GM12891 (cell line): ENCODE measurements around the gene C20orf173.
"Not testable (repeated sequence)": the region's sequence is repeated elsewhere in the genome, so short reads cannot be mapped to it uniquely, and the experiment has no call there.

ENCODE experiments used
- DNase-seq: peaks from one replicate; pipeline ENCODE4 v3.0.0; 2011; ENCODE audit warnings: low spot score; ENCODE audit not compliant: insufficient read length
- FAIRE-seq: peaks from 2 replicates; lab custom pipeline; 2011; peaks lifted over from hg19 to GRCh38; lab: Jason Lieb, UNC
- PAX5 ChIP-seq: IDR thresholded peaks from 2 replicates; pipeline ENCODE4 v1.6.1; 2011; ENCODE audit warnings: low read length, moderate library complexity, mild to moderate bottlenecking; ENCODE audit not compliant: insufficient read depth, severe bottlenecking
- POLR2A ChIP-seq: IDR thresholded peaks from 2 replicates; pipeline ENCODE4 v1.6.1; 2011; ENCODE audit warnings: low read depth, low read length, control low read depth
- POLR2AphosphoS5 ChIP-seq: IDR thresholded peaks from 2 replicates; pipeline ENCODE4 v1.6.1; 2011; ENCODE audit warnings: low read depth, low read length, control low read depth
- POU2F2 ChIP-seq: IDR thresholded peaks from 2 replicates; pipeline ENCODE4 v1.6.1; 2011; ENCODE audit warnings: low read depth, mild to moderate bottlenecking, control low read depth, low read length, moderate library complexity
- SPI1 ChIP-seq: IDR thresholded peaks from 2 replicates; pipeline ENCODE4 v1.6.1; 2011; ENCODE audit warnings: low read depth, low read length, control low read depth
- TAF1 ChIP-seq: IDR thresholded peaks from 2 replicates; pipeline ENCODE4 v1.6.1; 2011; ENCODE audit warnings: low read depth, low read length, control low read depth

C20orf173 gene

GRCh38 chr20:35561671-35562070, 32.2 kb upstream of the C20orf173 start:
- no peak for FAIRE-seq
- TF ChIP-seq POU2F2 (no peak), POLR2A (no peak), POLR2AphosphoS5 (no peak), TAF1 (no peak), PAX5 (no peak), SPI1 (no peak)
- DNase-seq: no peak

GRCh38 chr20:35561268-35561667, 31.8 kb upstream of the C20orf173 start:
- no peak for DNase-seq
- no peak for FAIRE-seq
- no peak for TF ChIP-seq POU2F2
- TF ChIP-seq POLR2A: no peak
- no peak for TF ChIP-seq SPI1

DNA sequence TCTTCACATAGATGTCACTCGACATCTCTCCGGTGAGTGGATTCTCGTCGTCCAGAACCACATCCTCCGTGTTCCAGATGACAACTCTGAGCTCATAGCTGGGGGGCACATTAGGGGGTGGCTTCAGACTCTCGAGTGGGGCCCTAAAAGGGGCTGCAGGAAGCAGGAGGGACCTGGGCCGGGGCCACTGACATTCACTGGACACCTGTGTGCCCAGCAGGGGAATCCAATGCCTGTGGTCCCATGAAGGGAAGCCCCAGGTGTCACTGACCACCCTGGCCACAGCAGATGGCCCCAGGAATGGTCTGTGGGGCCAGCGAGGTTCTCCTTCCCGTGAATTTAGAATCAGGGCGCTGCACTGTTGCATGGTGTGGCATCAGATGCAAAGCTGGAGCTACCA, 31.1 kb upstream of the C20orf173 start:
- DNase-seq: no peak
- TF ChIP-seq POLR2AphosphoS5 (no peak), PAX5 (no peak), POU2F2 (no peak), TAF1 (no peak), SPI1 (no peak), POLR2A (no peak)
- no peak for FAIRE-seq

- TF ChIP-seq POU2F2: no peak
- DNase-seq: no peak
- FAIRE-seq: no peak
Measured at GRCh38 chr20:35560105-35560511, 30.7 kb upstream of the C20orf173 start.

DNA sequence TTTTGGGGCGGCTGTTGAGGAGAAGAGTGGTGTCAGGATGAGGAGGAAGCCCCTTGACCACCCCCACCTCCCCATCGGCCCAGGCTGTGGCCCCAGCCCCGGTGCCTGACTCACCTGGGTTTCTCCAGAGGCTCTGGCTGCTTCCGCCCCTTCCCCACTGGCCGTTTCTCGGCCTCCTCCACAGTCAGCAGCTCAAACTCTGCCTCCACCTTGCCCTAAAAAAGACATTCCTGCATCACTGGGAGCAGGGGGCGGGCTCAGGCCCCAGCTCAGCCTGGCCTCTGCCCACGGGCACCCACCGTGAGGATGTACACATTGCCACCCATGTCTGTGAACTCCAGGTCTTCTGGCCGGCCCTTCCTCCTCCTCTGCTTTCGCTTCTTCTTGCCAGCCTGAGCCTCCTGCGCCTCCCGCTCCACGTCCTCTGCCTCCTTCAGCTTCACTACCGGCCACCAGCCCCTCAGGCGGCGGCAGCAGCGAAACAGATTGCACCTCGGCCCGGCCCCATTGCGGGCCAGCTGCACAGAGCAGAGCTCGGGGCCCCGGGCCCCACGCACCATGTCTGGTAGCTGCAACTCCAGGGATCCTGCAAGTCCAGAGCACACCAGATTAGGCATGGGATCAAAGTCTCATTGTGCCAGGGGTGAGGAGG, 29.7 kb upstream of the C20orf173 start:
- no peak for DNase-seq
- TF ChIP-seq SPI1: no peak
- FAIRE-seq: no peak

- DNase-seq (no peak), FAIRE-seq (no peak)
- no peak for TF ChIP-seq POLR2AphosphoS5
- no peak for TF ChIP-seq POLR2A
- TF ChIP-seq SPI1: no peak
- TF ChIP-seq PAX5: no peak
- no peak for TF ChIP-seq TAF1
- no peak for TF ChIP-seq POU2F2
Measured at GRCh38 chr20:35558451-35558850, 29.0 kb upstream of the C20orf173 start.

GRCh38 chr20:35556871-35557270, 27.4 kb upstream of the C20orf173 start:
- no peak for FAIRE-seq
- no peak for DNase-seq
- no peak for TF ChIP-seq POU2F2
- TF ChIP-seq SPI1: no peak
- TF ChIP-seq POLR2A: no peak
- TF ChIP-seq POLR2AphosphoS5: no peak
- TF ChIP-seq TAF1: no peak
- TF ChIP-seq PAX5: no peak

DNA sequence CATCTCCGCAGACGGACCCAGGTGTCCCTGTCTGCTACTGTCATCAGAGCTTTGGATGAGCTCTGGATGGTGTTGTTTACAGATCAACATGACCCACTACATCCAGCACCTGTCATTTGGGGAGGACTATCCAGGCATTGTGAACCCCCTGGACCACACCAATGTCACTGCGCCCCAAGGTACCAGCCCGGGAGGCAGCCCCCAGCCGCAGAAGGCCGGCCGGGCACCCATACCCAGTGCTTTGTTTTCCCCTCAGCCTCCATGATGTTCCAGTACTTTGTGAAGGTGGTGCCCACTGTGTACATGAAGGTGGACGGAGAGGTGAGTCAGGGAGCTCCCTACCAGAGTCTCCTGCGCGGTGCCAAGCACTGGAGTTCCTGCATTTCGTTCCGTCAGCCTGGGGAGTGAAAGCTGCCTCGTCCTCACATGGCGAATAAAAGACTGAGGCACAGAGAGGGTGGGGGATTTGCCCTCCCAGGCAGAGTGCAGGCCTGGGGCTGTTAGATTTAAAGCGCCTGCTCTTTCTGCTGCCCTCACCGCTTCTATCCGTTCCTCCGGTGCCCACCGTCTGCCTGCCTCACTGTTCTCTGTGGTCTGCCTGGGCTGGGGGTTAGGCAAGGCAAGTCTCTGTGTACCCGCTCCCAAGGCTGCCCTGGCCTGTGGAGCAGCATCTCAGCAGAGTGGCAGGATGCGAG, 26.6 kb upstream of the C20orf173 start:
- DNase-seq: no peak
- no peak for FAIRE-seq
- TF ChIP-seq POLR2AphosphoS5: no peak
- no peak for TF ChIP-seq TAF1
- TF ChIP-seq SPI1: no peak

GRCh38 chr20:35555461-35555860, 26.0 kb upstream of the C20orf173 start:
- DNase-seq: not testable (repeated sequence)

DNA sequence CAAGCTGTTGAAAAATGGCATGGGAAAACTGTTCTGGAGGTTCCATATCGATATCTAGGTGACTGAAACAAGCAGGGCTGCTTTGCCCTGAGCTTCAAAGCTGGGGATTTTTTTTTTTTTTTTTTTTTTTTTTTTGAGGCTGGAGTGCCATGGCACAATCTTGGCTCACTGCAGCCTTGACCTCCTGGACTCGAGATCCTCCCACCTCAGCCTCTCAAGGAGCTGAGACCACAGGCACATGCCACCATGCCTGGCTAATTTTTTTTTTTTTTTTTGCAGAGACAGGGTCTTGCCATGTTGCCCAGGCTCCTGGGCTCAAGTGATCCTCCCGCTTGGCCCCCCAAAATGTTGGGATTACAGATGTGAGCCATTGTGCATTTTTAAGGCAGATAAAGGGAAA, 23.5 kb upstream of the C20orf173 start:
- no peak for DNase-seq
- TF ChIP-seq SPI1: no peak
- TF ChIP-seq TAF1: no peak
- no peak for TF ChIP-seq POU2F2
- TF ChIP-seq PAX5: no peak
- TF ChIP-seq POLR2AphosphoS5: no peak
- no peak for FAIRE-seq

More at GRCh38 chr20:35555461-35555860, 26.0 kb upstream of the C20orf173 start:
- FAIRE-seq: not testable (repeated sequence)

DNA sequence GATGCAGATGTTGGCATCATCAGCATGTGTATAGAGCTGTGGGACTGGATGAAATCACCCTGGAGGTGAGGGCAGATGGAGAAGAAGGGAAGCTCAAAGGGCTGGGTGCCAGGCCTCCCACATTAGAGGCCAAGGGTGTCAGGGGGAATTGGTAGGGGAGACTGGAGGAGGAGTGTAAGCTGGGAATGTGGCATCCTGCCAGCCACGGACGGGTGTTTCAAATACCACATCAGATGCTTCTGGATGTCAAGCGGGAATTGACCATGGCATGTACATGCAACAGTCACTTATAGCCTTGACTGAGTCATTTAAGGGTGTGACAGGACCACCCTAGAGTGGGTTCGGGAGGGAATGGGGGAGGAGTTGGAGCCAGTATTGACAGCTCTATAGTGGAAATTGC, 22.1 kb upstream of the C20orf173 start:
- TF ChIP-seq TAF1 (no peak), SPI1 (no peak), PAX5 (no peak), POLR2A (no peak), POU2F2 (no peak), POLR2AphosphoS5 (no peak)
- DNase-seq (no peak), FAIRE-seq (no peak)

- FAIRE-seq (no peak), DNase-seq (no peak)
- no peak for TF ChIP-seq TAF1
- no peak for TF ChIP-seq POU2F2
- TF ChIP-seq POLR2AphosphoS5: no peak
- no peak for TF ChIP-seq PAX5
- no peak for TF ChIP-seq POLR2A
Measured at GRCh38 chr20:35547329-35547728, 17.9 kb upstream of the C20orf173 start.
